ENCODE data around the gene NMNAT2. TPM values are rescaled to one million over a fixed set of nuclear protein-coding genes. Genes with fewer than 3 reads are reported as not detected.

Gene NMNAT2
- total and polyA plus RNA-seq, 2 experiments from 2014 or later, result 3.6 to 10.0 TPM

DNA sequence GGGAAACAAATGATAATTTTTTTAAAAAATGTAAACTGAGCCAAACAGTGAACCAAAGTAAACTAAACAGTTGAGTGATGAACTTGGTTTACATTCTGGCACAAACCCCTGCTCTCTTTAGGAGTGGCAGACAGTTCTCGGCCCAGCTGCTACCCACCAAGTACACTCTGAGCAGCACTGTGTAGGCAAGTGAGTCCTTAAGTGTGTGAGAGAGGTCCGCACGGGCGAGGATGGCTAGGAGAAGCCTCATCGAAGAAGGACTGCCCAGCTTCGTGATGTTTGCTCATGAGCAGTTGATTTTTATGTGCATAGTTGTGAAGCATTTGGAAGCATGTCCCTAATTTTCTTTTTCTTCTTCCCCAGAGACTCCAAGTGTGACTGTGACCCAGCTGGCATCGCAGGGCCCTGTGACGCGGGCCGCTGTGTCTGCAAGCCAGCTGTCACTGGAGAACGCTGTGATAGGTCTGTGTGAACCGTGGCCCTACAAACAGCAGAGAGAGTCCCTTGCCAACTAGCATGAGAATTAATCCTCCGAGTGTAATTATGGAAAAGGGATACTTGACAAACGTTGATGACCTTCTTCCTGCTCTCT is 200.1 kb downstream of the NMNAT2 start (continued):
- TF ChIP-seq NANOG (IDR thresholded peaks at IDR 0.05; ENCODE audit: borderline replicate concordance), result no peak
- no peak for TF ChIP-seq ZNF331 (CRISPR knock-in tag; IDR thresholded peaks at IDR 0.05; ENCODE audit: low read depth)
- no peak for TF ChIP-seq EZH2phosphoT487 (IDR thresholded peaks at IDR 0.05; ENCODE audit: unreplicated experiment)
- TF ChIP-seq ZNF114 (CRISPR knock-in tag; IDR thresholded peaks at IDR 0.05), result no peak
- TF ChIP-seq EZH2 (IDR thresholded peaks at IDR 0.05; ENCODE audit: low read depth, unreplicated experiment), result no peak
- no peak for TF ChIP-seq JUNB (IDR thresholded peaks at IDR 0.05; ENCODE audit: unreplicated experiment)

DNA sequence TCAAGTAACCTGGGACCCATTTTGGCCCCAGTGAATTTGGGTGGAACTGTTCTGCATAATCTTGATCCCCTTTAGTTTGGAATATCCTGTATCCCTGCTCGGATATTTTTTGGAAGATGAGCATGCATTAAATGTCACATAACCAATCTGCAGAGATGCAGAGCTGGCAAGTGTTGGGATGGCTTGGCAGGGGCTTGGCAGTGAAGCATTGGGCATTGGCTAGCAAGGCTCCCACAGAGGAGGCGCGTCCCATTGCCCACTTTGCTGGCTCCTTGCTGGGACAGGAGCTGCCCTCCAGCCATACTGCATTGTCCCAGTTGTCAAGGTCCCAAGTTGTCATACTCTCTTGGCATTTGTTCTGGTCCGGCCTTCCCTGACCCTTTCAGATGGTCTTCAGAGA is 202.2 kb downstream of the NMNAT2 start:
- peaks cover 11% of the 10 kb centered on the region for H3K27me3 Mint-ChIP-seq (ENCODE audit: insufficient read depth, low read depth, poor library complexity)
- no peaks in the 10 kb centered on the region for H3K9me3 Mint-ChIP-seq
- Histone ChIP-seq H3K4me1 (ENCODE audit: insufficient read depth) (peaks cover 10% of the 10 kb centered on the region), H3F3A (replicated peaks; ENCODE audit: low read depth) (no peaks in the 10 kb centered on the region), H3K9me2 (ENCODE audit: insufficient read depth) (no peaks in the 10 kb centered on the region), H3K27ac (ENCODE audit: low read depth) (no peak overlapping the region), H3K79me2 (replicated peaks; ENCODE audit: insufficient read depth) (no peaks in the 10 kb centered on the region), H4K20me1 (replicated peaks; ENCODE audit: insufficient read depth) (no peaks in the 10 kb centered on the region), H2AFZ (no peak overlapping the region), H3K4me3 (no peak overlapping the region), H3K27me3 (ENCODE audit: insufficient read depth) (no peaks in the 10 kb centered on the region), H3K4me2 (no peak overlapping the region), H3K36me3 (ENCODE audit: insufficient read depth) (no peaks in the 10 kb centered on the region)
- peaks cover 26% of the 10 kb centered on the region for H3K4me1 Mint-ChIP-seq
- no peak overlapping the region for H3K4me3 Mint-ChIP-seq
- no peak overlapping the region for H3K27ac Mint-ChIP-seq
- DNase-seq (ENCODE audit: low spot score) (no peak), ATAC-seq (no peak)
- no peaks in the 10 kb centered on the region for H3K36me3 Mint-ChIP-seq (ENCODE audit: low read depth)
- TF ChIP-seq STAT1 (IDR thresholded peaks at IDR 0.05; ENCODE audit: unreplicated experiment) (no peak), NANOG (IDR thresholded peaks at IDR 0.05; ENCODE audit: borderline replicate concordance) (no peak), EZH2 (IDR thresholded peaks at IDR 0.05; ENCODE audit: low read depth, unreplicated experiment) (no peak), JUNB (IDR thresholded peaks at IDR 0.05; ENCODE audit: unreplicated experiment) (no peak), CREB1 (CRISPR knock-in tag; IDR thresholded peaks at IDR 0.05; ENCODE audit: low read depth) (no peak), ZNF331 (CRISPR knock-in tag; IDR thresholded peaks at IDR 0.05; ENCODE audit: low read depth) (no peak), POLR2AphosphoS5 (IDR thresholded peaks at IDR 0.05; ENCODE audit: low read depth) (no peak), ZNF114 (CRISPR knock-in tag; IDR thresholded peaks at IDR 0.05) (no peak)
- TF ChIP-seq, protein P1, sequence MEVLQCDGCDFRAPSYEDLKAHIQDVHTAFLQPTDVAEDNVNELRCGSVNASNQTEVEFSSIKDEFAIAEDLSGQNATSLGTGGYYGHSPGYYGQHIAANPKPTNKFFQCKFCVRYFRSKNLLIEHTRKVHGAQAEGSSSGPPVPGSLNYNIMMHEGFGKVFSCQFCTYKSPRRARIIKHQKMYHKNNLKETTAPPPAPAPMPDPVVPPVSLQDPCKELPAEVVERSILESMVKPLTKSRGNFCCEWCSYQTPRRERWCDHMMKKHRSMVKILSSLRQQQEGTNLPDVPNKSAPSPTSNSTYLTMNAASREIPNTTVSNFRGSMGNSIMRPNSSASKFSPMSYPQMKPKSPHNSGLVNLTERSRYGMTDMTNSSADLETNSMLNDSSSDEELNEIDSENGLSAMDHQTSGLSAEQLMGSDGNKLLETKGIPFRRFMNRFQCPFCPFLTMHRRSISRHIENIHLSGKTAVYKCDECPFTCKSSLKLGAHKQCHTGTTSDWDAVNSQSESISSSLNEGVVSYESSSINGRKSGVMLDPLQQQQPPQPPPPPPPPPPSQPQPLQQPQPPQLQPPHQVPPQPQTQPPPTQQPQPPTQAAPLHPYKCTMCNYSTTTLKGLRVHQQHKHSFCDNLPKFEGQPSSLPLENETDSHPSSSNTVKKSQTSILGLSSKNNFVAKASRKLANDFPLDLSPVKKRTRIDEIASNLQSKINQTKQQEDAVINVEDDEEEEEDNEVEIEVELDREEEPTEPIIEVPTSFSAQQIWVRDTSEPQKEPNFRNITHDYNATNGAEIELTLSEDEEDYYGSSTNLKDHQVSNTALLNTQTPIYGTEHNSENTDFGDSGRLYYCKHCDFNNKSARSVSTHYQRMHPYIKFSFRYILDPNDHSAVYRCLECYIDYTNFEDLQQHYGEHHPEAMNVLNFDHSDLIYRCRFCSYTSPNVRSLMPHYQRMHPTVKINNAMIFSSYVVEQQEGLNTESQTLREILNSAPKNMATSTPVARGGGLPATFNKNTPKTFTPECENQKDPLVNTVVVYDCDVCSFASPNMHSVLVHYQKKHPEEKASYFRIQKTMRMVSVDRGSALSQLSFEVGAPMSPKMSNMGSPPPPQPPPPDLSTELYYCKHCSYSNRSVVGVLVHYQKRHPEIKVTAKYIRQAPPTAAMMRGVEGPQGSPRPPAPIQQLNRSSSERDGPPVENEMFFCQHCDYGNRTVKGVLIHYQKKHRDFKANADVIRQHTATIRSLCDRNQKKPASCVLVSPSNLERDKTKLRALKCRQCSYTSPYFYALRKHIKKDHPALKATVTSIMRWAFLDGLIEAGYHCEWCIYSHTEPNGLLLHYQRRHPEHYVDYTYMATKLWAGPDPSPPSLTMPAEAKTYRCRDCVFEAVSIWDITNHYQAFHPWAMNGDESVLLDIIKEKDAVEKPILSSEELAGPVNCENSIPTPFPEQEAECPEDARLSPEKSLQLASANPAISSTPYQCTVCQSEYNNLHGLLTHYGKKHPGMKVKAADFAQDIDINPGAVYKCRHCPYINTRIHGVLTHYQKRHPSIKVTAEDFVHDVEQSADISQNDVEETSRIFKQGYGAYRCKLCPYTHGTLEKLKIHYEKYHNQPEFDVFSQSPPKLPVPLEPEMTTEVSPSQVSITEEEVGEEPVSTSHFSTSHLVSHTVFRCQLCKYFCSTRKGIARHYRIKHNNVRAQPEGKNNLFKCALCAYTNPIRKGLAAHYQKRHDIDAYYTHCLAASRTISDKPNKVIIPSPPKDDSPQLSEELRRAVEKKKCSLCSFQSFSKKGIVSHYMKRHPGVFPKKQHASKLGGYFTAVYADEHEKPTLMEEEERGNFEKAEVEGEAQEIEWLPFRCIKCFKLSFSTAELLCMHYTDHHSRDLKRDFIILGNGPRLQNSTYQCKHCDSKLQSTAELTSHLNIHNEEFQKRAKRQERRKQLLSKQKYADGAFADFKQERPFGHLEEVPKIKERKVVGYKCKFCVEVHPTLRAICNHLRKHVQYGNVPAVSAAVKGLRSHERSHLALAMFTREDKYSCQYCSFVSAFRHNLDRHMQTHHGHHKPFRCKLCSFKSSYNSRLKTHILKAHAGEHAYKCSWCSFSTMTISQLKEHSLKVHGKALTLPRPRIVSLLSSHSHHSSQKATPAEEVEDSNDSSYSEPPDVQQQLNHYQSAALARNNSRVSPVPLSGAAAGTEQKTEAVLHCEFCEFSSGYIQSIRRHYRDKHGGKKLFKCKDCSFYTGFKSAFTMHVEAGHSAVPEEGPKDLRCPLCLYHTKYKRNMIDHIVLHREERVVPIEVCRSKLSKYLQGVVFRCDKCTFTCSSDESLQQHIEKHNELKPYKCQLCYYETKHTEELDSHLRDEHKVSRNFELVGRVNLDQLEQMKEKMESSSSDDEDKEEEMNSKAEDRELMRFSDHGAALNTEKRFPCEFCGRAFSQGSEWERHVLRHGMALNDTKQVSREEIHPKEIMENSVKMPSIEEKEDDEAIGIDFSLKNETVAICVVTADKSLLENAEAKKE (CRISPR knock-in tag; IDR thresholded peaks at IDR 0.05), result no peak
- TF ChIP-seq, protein P2, sequence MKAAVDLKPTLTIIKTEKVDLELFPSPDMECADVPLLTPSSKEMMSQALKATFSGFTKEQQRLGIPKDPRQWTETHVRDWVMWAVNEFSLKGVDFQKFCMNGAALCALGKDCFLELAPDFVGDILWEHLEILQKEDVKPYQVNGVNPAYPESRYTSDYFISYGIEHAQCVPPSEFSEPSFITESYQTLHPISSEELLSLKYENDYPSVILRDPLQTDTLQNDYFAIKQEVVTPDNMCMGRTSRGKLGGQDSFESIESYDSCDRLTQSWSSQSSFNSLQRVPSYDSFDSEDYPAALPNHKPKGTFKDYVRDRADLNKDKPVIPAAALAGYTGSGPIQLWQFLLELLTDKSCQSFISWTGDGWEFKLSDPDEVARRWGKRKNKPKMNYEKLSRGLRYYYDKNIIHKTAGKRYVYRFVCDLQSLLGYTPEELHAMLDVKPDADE (IDR thresholded peaks at IDR 0.05), result no peak
- TF ChIP-seq, protein P3, sequence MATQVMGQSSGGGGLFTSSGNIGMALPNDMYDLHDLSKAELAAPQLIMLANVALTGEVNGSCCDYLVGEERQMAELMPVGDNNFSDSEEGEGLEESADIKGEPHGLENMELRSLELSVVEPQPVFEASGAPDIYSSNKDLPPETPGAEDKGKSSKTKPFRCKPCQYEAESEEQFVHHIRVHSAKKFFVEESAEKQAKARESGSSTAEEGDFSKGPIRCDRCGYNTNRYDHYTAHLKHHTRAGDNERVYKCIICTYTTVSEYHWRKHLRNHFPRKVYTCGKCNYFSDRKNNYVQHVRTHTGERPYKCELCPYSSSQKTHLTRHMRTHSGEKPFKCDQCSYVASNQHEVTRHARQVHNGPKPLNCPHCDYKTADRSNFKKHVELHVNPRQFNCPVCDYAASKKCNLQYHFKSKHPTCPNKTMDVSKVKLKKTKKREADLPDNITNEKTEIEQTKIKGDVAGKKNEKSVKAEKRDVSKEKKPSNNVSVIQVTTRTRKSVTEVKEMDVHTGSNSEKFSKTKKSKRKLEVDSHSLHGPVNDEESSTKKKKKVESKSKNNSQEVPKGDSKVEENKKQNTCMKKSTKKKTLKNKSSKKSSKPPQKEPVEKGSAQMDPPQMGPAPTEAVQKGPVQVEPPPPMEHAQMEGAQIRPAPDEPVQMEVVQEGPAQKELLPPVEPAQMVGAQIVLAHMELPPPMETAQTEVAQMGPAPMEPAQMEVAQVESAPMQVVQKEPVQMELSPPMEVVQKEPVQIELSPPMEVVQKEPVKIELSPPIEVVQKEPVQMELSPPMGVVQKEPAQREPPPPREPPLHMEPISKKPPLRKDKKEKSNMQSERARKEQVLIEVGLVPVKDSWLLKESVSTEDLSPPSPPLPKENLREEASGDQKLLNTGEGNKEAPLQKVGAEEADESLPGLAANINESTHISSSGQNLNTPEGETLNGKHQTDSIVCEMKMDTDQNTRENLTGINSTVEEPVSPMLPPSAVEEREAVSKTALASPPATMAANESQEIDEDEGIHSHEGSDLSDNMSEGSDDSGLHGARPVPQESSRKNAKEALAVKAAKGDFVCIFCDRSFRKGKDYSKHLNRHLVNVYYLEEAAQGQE (IDR thresholded peaks at IDR 0.05; ENCODE audit: unreplicated experiment), result no peak
